HAP-1 (cell line): ENCODE measurements around the gene TAAR2.
"Not testable (repeated sequence)": the region's sequence is repeated elsewhere in the genome, so short reads cannot be mapped to it uniquely, and the experiment has no call there.

Source experiments
- DNase-seq, 2 experiments: peaks; one replicate each; pipeline ENCODE4 v3.0.0-alpha.2; 2016 to 2020; ENCODE audit warnings: low spot score in 2 of 2
- H3K27me3 ChIP-seq: fragments of 250-450 bp; sonication (Bioruptor Pico); 2 replicates; pipeline ENCODE4 v1.5.1; 2020; ENCODE audit warnings: low read depth, mild to moderate bottlenecking, moderate library complexity
- H3K36me3 ChIP-seq: fragments of 250-450 bp; sonication (Bioruptor Pico); replicated peaks from 2 replicates; pipeline ENCODE4 v1.5.1; 2020; ENCODE audit warnings: mild to moderate bottlenecking
- H3K4me1 ChIP-seq: fragments of 250-450 bp; sonication (Bioruptor Pico); 2 replicates; pipeline ENCODE4 v1.5.1; 2020; ENCODE audit warnings: mild to moderate bottlenecking
- H3K4me3 ChIP-seq: fragments of 250-450 bp; sonication (Bioruptor Pico); 2 replicates; pipeline ENCODE4 v1.5.1; 2020; ENCODE audit warnings: mild to moderate bottlenecking, moderate library complexity
- H3K9me3 ChIP-seq: fragments of 250-450 bp; sonication (Bioruptor Pico); 2 replicates; pipeline ENCODE4 v1.5.1; 2020; ENCODE audit warnings: mild to moderate bottlenecking, moderate library complexity
- in situ Hi-C: fragments of 300-500 bp; cut with MboI; formaldehyde crosslinking; loops from 3 replicates; pipeline ENCODE4 v1.14.3; 2020; ENCODE audit warnings: low sequenced_read_pairs, inconsistent platforms, mixed read lengths

Gene TAAR2

GRCh38 chr6:132600900-132601299 is 23.2 kb downstream of the TAAR2 start:
- DNase-seq, in situ Hi-C loops, H3K4me3 ChIP-seq, H3K36me3 ChIP-seq, H3K4me1 ChIP-seq, H3K9me3 ChIP-seq, H3K27me3 ChIP-seq: not testable (repeated sequence)

- H3K4me3 ChIP-seq = no peak overlapping the region
- no peaks in the 10 kb centered on the region for H3K4me1 ChIP-seq
- in situ Hi-C loops = no loop called here
- peak; percentile 22 to 36 for DNase-seq
- no peaks in the 10 kb centered on the region for H3K36me3 ChIP-seq
- H3K27me3 ChIP-seq = peaks cover 11% of the 10 kb centered on the region
- H3K9me3 ChIP-seq = no peaks in the 10 kb centered on the region
Observed at GRCh38 chr6:132598473-132598872, 25.6 kb downstream of the TAAR2 start.

GRCh38 chr6:132596201-132596600 is 27.9 kb downstream of the TAAR2 start:
- Histone ChIP-seq H3K4me1 (no peaks in the 10 kb centered on the region), H3K9me3 (no peaks in the 10 kb centered on the region), H3K27me3 (peaks cover 10% of the 10 kb centered on the region), H3K36me3 (no peaks in the 10 kb centered on the region), H3K4me3 (no peak overlapping the region)
- no peak for DNase-seq
- in situ Hi-C loops = no loop called here

- Histone ChIP-seq H3K4me1 (no peaks in the 10 kb centered on the region), H3K4me3 (no peak overlapping the region), H3K36me3 (no peaks in the 10 kb centered on the region), H3K27me3 (peaks cover 10% of the 10 kb centered on the region), H3K9me3 (no peaks in the 10 kb centered on the region)
- in situ Hi-C loops = no loop called here
- no peak for DNase-seq
Observed at GRCh38 chr6:132592855-132593254, 31.2 kb downstream of the TAAR2 start.

GRCh38 chr6:132590362-132590761 is 33.7 kb downstream of the TAAR2 start:
- Histone ChIP-seq H3K4me1 (no peaks in the 10 kb centered on the region), H3K27me3 (peaks cover 8% of the 10 kb centered on the region), H3K36me3 (no peaks in the 10 kb centered on the region), H3K4me3 (no peak overlapping the region), H3K9me3 (no peaks in the 10 kb centered on the region)
- in situ Hi-C loops = no loop called here
- no peak for DNase-seq

- H3K36me3 ChIP-seq = no peaks in the 10 kb centered on the region
- in situ Hi-C loops = no loop called here
- peaks cover 11% of the 10 kb centered on the region for H3K27me3 ChIP-seq
- H3K4me1 ChIP-seq = no peaks in the 10 kb centered on the region
- H3K4me3 ChIP-seq = no peak within 1 kb of the TSS
- H3K9me3 ChIP-seq = no peaks in the 10 kb centered on the region
- DNase-seq = no peak
Observed at GRCh38 chr6:132589454-132589853, 34.6 kb downstream of the TAAR2 start, which contains the start of gene TAAR5. TAAR5 (minus strand) TSS chr6:132589741; CDS start chr6:132589686, 55 bp downstream.

GRCh38 chr6:132587424-132587823 is 36.7 kb downstream of the TAAR2 start:
- H3K4me3 ChIP-seq = no peak overlapping the region
- no peaks in the 10 kb centered on the region for H3K4me1 ChIP-seq
- in situ Hi-C loops = no loop called here
- H3K27me3 ChIP-seq = peaks cover 12% of the 10 kb centered on the region
- no peaks in the 10 kb centered on the region for H3K36me3 ChIP-seq
- H3K9me3 ChIP-seq = no peaks in the 10 kb centered on the region
- no peak for DNase-seq

GRCh38 chr6:132584698-132585097 is 39.4 kb downstream of the TAAR2 start:
- in situ Hi-C loops = no loop called here
- DNase-seq = no peak
- H3K27me3 ChIP-seq = peaks cover 9% of the 10 kb centered on the region
- no peaks in the 10 kb centered on the region for H3K4me1 ChIP-seq
- H3K36me3 ChIP-seq = no peaks in the 10 kb centered on the region
- no peak overlapping the region for H3K4me3 ChIP-seq
- no peaks in the 10 kb centered on the region for H3K9me3 ChIP-seq

GRCh38 chr6:132571774-132572173 is 52.3 kb downstream of the TAAR2 start:
- in situ Hi-C loops = no loop called here
- H3K27me3 ChIP-seq = peaks cover 7% of the 10 kb centered on the region
- no peak for DNase-seq
- no peaks in the 10 kb centered on the region for H3K9me3 ChIP-seq
- no peak overlapping the region for H3K4me3 ChIP-seq
- H3K36me3 ChIP-seq = no peaks in the 10 kb centered on the region
- 0 out of 2 replicates have a peak, but pooled peaks cover 4% of the 10 kb centered on the region for H3K4me1 ChIP-seq

GRCh38 chr6:132570221-132570777 is 53.8 kb downstream of the TAAR2 start, which contains the start of gene TAAR6:
TAAR6 (plus strand) TSS chr6:132570322; CDS start chr6:132570322, 0 bp downstream.
- no peaks in the 10 kb centered on the region for H3K36me3 ChIP-seq
- in situ Hi-C loops = no loop called here
- peaks cover 12% of the 10 kb centered on the region for H3K27me3 ChIP-seq
- DNase-seq = no peak
- H3K9me3 ChIP-seq = no peaks in the 10 kb centered on the region
- no peak within 1 kb of the TSS for H3K4me3 ChIP-seq
- H3K4me1 ChIP-seq = 0 out of 2 replicates have a peak, but pooled peaks cover 4% of the 10 kb centered on the region

- no peak overlapping the region for H3K4me3 ChIP-seq
- H3K27me3 ChIP-seq = peaks cover 17% of the 10 kb centered on the region
- H3K36me3 ChIP-seq = no peaks in the 10 kb centered on the region
- no peaks in the 10 kb centered on the region for H3K9me3 ChIP-seq
- H3K4me1 ChIP-seq = 0 out of 2 replicates have a peak, but pooled peaks cover 4% of the 10 kb centered on the region
- in situ Hi-C loops = no loop called here
- no peak for DNase-seq
Observed at GRCh38 chr6:132569170-132569569, 54.9 kb downstream of the TAAR2 start.

GRCh38 chr6:132568611-132569010 is 55.5 kb downstream of the TAAR2 start:
- H3K4me3 ChIP-seq = no peak overlapping the region
- 0 out of 2 replicates have a peak, but pooled peaks cover 4% of the 10 kb centered on the region for H3K4me1 ChIP-seq
- in situ Hi-C loops = no loop called here
- no peaks in the 10 kb centered on the region for H3K9me3 ChIP-seq
- H3K36me3 ChIP-seq = no peaks in the 10 kb centered on the region
- DNase-seq = no peak
- peaks cover 20% of the 10 kb centered on the region for H3K27me3 ChIP-seq

- Histone ChIP-seq H3K9me3 (no peaks in the 10 kb centered on the region), H3K27me3 (peaks cover 20% of the 10 kb centered on the region), H3K4me1 (0 out of 2 replicates have a peak, but pooled peaks cover 4% of the 10 kb centered on the region), H3K36me3 (no peaks in the 10 kb centered on the region), H3K4me3 (no peak overlapping the region)
- in situ Hi-C loops = no loop called here
- DNase-seq = no peak
Observed at GRCh38 chr6:132567566-132567965, 56.5 kb downstream of the TAAR2 start.
